Activated CD4-positive, CD25-positive, alpha-beta regulatory T cell (primary cell): ENCODE data around the gene PDCD11.
"Not testable (repeated sequence)": the region's sequence is repeated elsewhere in the genome, so short reads cannot be mapped to it uniquely, and the experiment has no call there.

Source experiments
- DNase-seq, 4 experiments: peaks; one replicate each; lab custom pipeline; 2025; lab: John Stamatoyannopoulos, UW

The PDCD11 gene

GRCh38 chr10:103476046-103476768 is 79.8 kb downstream of the PDCD11 start:
- DNase-seq, result no peak

GRCh38 chr10:103478671-103479070 is 82.2 kb downstream of the PDCD11 start:
- no peak for DNase-seq

GRCh38 chr10:103479135-103479534 is 82.7 kb downstream of the PDCD11 start, which contains the start of gene CALHM3:
TSS of gene CALHM3 (minus strand) at chr10:103479240. CDS start at chr10:103479032, 208 bp downstream.
- no peak for DNase-seq

- DNase-seq, result no peak
These were observed 84.1 kb downstream of the PDCD11 start for GRCh38 chr10:103480521-103480920.

- DNase-seq, result no peak
These were observed 85.6 kb downstream of the PDCD11 start for GRCh38 chr10:103481974-103482531.

- DNase-seq, result not testable (repeated sequence)
These were observed 90.4 kb downstream of the PDCD11 start for GRCh38 chr10:103486635-103487409.

GRCh38 chr10:103487410-103487708 is 90.9 kb downstream of the PDCD11 start:
- DNase-seq, result no peak

GRCh38 chr10:103490986-103491314 is 94.5 kb downstream of the PDCD11 start:
- no peak for DNase-seq

GRCh38 chr10:103491729-103492364 is 95.4 kb downstream of the PDCD11 start:
- DNase-seq, result no peak

GRCh38 chr10:103492655-103493261 is 96.3 kb downstream of the PDCD11 start:
- no peak for DNase-seq

- no peak for DNase-seq
These were observed 97.0 kb downstream of the PDCD11 start, which contains the start of gene NEURL1 for GRCh38 chr10:103493362-103493915. TSS of gene NEURL1 (plus strand) at chr10:103493705. CDS start at chr10:103494388, 683 bp downstream.

GRCh38 chr10:103493916-103494877 is 97.8 kb downstream of the PDCD11 start:
- DNase-seq, result no peak

- DNase-seq, result no peak
These were observed 98.9 kb downstream of the PDCD11 start for GRCh38 chr10:103495321-103495720.
